M059J (cell line): Measurements from ENCODE around the gene CSRP3. TPM values are rescaled to one million over a fixed set of nuclear protein-coding genes. Genes with fewer than 3 reads are reported as not detected.

Source experiments
- DNase-seq: peaks from one replicate; pipeline ENCODE4 v3.0.0-alpha.2; 2012; ENCODE audit warnings: low read depth
- total RNA-seq: library from RNA; depleted of rRNA; stranded (reverse); fragments of >200 nt; shearing (Covaris generic); gene quantifications from 2 replicates; pipeline ENCODE4 v1.2.3, GENCODE V29; 2014; rRNA removed

Gene CSRP3
- total RNA-seq: not detected in 2 replicates

DNA sequence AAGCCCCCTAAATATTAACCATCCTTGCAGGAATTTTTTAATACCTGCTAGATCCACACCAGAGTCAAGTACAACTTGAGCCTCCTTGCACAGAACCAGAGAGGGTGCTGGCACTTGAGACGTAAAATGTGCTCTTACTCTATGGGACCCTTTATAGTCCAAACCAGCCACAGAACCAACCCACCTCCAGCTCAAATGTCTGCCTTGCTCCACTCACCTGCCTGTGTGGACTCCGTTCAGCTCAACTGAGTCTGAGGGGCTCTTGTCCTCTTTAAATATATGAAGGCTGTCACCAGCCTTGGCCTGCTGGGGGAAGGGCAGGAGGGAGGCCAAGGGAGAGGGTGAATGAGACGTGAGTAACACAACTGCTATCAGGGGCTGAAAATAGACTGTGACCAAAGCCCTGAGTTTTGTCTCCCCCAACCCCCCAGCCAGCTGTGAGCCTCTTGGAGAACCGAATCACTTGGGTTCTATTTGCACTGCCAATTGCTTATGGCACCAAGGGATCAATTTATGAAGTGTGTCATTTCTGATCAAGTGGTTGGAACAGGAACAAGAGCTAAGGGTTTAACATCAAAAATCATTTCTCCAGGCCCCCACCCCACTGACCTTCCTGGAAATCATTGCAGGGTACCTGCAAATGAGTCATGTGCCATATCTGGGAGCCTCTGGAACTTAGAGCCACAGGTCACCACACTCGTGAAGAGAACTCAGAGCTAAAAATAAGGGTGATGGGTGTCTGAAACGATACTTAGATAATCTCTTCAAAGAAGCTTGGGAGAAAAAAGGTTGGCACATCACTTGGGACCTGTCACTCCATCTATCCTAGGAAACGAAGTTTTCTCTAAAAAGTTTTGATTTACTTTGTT, at the start of gene CSRP3:
TSS of gene CSRP3 (minus strand) at position 247 of the 869 bp plus-strand sequence. CDS start 9,535 bp downstream, outside the sequence.
- peak; percentile 50 for DNase-seq

DNA sequence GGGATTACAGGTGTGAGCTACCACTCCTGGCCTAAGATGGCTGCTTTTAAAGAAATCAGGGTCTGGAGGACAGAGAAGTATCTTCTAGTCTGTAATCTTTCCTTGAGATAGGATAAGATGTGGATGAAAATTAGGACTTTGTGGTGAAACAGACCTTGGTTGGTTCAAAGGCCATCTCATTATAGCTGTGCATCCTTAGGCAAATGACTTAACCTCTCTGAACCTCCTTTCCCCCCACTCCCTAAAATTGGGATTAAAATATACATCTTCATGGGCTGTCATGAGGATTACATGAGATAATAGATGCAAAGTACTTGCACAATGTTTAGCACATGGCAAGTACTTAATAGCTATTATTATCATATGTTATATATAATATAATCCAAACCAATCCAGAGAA, 49.8 kb upstream of the CSRP3 start:
- no peak for DNase-seq

GRCh38 chr11:19246816-19247215, 45.0 kb upstream of the CSRP3 start:
- DNase-seq: no peak

- no peak for DNase-seq
Measured at GRCh38 chr11:19245351-19245750, 43.6 kb upstream of the CSRP3 start.

GRCh38 chr11:19244621-19245020, 42.8 kb upstream of the CSRP3 start:
- DNase-seq: peak; percentile 29

GRCh38 chr11:19244084-19244483, 42.3 kb upstream of the CSRP3 start:
- no peak for DNase-seq

DNA sequence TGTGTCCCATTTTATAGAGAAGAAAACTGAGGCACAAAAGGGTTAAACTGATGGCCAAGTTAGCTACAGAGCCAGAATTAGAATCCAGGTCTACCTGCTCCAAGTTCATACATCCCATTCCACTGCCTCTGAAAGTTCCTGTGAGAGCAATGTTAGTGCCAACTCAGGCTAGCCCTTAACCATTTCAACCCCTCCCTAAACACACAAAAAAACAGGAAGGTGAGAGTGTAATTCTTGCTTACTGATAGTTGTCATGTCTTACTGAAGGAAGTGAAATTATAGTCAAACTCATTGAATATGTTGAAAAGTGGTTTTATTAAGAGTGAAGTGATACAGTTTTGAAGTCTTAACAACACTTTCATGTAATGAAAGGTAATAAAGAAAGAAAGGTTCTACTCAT, 41.8 kb upstream of the CSRP3 start:
- no peak for DNase-seq

GRCh38 chr11:19243143-19243542, 41.4 kb upstream of the CSRP3 start:
- DNase-seq: no peak

DNA sequence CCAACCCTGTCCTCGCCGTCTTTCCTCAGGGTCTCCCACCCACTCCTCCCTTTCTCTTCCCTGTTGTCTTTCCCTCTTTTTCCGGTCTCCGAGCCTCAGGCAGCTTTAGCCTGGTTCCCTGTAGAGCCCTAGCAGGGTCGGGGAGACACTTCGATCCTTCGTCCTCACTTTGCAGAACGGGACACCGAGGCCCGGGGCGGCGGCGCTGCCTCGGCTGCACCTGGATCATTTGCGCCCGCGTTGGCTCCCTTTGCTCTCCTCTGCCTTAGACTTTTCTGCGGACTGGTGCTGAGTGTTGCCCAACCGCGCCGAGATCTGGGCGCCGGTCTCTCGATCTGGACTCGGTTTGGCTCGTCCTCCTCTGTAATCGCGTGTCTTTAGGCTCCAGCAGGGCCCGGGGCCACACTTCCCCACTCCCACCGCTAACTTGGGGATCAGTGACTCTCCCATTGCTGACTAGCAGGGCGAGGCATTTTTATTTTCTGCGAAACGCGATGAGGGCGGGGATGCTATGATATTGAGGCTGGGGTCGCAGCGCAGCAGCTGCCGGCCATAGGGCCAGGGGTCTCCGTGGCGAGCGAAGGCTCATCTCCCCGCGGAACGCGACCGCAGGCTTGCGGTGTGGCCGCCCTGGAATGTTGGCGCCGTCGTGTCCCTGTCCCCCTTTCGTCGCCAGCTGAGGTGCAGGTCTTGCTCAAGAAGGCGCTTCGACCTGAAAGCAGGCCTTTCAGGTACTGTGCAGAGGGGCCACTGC, 40.6 kb upstream of the CSRP3 start:
- no peak for DNase-seq

DNA sequence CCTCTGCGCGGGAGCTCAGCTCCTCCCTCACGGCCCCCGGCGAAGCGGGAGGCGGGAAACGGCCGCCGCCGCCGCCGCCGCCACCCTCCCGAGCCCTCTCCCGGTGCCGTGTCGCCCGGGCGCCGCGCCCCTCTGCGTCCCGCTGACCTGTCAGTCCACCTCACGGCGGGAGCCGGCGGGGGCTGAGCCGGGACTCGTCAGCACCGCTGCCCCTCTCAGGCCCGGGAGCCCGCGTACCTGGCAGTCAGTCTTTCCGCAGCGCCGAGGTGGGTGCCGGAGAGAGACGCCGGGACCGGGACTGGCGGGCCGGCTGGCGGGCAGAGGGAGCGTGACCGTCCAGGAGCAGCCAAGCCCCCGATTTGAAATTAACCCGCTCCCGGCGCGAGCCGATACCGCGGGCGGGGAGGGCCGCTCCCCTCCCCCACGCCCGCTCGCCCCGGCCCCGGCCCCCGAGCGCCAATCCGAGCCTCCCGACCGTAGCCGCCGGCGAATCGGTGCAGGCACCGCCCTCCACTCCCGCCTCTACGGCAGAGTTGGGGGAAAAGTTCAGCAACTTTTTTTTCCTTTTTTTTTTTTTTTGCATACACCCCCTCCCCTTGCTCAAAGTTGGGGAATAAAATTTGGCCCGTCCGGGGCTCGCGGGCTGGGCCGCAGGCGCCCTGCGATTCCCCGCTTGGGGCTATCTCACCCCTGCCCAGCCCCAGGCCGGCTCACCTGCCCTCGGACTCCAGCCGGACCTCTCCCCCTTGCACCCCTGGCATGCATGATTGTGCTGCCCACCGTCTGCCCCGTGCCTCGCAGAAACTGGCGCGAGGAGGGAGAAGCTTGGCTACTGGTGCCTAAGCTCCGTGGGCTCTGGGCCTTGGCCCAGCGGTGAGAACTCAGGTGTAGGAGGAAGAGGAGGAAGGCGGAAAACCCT, 39.7 kb upstream of the CSRP3 start:
- peak; percentile 44 for DNase-seq

GRCh38 chr11:19240420-19241259, 38.9 kb upstream of the CSRP3 start, which contains the start of gene E2F8:
TSS of gene E2F8 (minus strand) at chr11:19240945. CDS start at chr11:19240121, 824 bp downstream.
- peak; percentile 96 for DNase-seq

GRCh38 chr11:19239039-19239438, 37.3 kb upstream of the CSRP3 start:
- no peak for DNase-seq

DNA sequence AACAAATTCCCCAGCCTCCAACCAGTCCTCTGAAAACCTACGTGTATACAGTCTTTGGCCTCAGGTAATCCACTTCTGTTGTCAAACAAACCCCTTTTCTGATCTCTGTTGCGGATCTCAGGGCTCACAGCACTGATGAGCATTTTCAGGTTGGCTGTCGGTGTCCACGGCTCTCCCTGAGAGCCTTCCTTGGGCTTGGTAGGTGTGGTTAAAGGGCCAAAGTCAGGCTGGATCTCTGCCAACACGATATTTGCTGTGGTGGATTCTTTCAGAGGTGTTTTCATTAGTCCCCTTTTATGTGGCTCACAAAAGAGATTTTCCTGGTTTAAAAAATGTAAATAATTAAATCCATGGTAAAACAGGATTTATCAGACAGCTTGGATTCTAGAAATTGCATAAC, 36.0 kb upstream of the CSRP3 start:
- DNase-seq: no peak

DNA sequence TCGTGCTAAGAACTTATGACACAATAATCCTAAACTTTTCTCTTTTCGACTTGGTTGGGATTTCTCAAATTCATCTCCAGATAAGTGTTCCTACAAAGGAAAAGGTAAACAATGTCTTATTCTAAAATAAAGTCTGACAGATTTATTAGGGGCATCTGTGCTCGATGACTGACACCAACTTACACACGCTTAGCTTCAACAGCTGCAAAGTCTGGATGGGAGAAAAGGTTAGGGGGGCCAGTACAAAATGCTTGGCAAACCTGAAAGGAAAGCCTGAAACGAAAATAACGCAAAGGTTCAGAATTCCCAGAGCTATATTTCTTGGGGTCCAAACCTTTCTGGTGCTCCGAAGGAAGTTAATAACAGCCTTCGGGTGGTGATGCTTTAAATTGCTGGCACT, 35.6 kb upstream of the CSRP3 start:
- no peak for DNase-seq

DNA sequence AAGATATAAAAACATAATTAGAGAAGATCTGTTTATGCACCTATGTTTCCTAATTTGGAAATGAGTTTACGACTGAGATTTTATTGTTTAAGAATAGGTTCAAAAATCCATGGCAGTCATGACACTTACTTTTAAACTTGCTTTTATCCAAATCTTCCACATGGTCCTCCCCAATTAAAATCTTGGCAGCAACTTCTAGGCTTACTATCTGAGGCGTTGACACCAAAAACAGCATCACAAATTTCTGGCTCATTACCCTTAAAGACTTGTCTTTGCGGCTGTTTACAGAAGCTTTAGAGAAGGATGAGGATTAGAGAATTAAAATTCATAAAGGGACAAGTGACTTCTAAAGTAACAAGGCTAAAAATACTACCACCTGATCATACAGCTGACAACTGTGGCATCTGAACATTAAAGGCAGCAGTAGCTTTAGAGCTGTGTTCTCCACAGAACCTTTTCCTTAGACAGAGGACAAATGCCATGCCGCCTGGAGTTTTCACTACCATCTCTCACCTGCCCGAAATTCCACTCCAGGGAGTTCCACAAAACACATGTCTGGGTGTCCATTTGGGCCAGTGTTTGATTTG, 32.5 kb upstream of the CSRP3 start:
- no peak for DNase-seq

- DNase-seq: peak; percentile 89
Measured at GRCh38 chr11:19232910-19233503, 31.2 kb upstream of the CSRP3 start.

DNA sequence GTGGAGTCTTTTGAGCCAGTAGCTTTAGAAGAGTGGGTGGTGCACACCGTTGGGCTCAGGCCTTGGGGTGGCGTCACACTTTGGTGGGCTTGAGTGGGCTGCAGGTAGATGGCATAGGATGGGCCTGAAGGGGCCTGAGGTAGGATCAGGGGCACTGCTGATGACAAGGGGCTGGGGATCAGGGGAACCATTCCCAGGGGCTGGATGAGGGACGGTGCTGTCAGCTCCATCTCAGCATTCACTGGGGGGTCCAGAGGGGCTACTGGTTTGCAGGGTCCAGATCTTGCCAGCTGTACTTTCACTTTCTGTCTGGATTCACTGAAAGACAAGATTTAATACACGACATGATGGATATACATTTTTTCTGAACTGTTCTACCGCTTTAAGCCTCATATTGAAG, 27.9 kb upstream of the CSRP3 start:
- no peak for DNase-seq

- DNase-seq: peak; percentile 24
Measured at GRCh38 chr11:19228968-19229367, 27.2 kb upstream of the CSRP3 start.

DNA sequence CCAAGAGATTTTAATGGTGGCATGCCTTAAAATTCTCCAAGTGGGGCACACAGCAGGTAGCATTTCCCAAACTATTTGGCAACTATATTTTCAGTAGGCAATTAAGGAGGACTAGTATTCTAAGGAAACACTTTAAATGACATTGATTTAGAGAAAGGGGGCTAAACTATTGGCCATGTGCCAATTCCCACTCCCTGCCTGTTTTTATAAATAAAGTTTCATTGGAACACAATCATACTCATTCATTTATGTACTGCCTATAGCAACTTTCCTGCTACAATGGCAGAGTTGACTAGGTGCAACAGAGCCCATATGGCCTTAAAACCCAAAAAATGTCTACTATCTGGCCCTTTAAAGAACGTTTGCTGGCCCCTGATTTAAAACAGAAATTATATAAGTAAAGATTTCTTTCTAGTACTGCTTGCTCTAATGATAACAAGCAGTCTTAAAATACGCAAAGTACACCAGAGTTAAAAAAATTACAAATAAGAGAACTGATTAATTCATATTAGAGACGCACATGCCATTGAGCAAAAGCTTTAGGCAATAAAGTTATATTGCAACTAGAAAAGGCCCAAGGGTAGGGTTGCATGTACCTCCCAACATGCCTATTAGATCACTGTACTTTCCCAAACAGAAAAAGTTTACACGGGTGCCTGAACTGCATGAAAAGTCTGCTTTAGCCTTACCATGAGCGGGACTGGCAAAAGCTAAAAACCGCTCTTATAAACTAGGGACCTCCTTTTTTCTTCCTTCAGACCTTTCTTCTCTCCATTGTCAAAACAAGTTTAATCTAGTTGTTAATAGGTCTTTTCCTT, 24.8 kb upstream of the CSRP3 start:
- no peak for DNase-seq
